ENCODE data around the gene NR6A1.

DNA sequence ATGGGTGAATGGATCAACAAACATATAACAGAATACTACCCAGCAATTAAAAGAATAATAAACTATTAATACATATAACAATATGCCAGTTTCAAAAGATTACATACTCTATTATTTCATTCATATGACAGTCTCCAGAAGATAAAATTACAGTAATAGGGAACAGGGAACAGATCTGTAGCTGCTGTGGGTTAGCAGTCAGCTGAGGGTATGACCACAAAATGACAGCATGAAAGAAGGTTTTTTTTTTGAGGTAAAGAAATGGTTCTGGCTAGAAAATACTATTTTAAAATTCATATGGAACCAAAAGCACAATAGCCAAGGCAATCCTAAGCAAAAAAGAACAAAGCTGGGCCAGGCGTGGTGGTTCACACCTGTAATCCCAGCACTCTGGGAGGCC, 190.9 kb downstream of the NR6A1 start:
- TF ChIP-seq, protein P1, sequence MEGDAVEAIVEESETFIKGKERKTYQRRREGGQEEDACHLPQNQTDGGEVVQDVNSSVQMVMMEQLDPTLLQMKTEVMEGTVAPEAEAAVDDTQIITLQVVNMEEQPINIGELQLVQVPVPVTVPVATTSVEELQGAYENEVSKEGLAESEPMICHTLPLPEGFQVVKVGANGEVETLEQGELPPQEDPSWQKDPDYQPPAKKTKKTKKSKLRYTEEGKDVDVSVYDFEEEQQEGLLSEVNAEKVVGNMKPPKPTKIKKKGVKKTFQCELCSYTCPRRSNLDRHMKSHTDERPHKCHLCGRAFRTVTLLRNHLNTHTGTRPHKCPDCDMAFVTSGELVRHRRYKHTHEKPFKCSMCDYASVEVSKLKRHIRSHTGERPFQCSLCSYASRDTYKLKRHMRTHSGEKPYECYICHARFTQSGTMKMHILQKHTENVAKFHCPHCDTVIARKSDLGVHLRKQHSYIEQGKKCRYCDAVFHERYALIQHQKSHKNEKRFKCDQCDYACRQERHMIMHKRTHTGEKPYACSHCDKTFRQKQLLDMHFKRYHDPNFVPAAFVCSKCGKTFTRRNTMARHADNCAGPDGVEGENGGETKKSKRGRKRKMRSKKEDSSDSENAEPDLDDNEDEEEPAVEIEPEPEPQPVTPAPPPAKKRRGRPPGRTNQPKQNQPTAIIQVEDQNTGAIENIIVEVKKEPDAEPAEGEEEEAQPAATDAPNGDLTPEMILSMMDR (conservative IDR thresholded peaks at IDR 0.05; ENCODE audit: low read length): no peak
- TF ChIP-seq EZH2phosphoT487 (IDR thresholded peaks at IDR 0.05; ENCODE audit: borderline replicate concordance, low read depth, low read length): no peak
